OCI-LY7 (cell line): ENCODE results near the gene COL4A5. TPM values are rescaled to one million over a fixed set of nuclear protein-coding genes. Genes with fewer than 3 reads are reported as not detected.

Experiments
- BruUV-seq: library from RNA; stranded (reverse); fragments of 400-500 nt; replicated peaks from 2 replicates; lab custom pipeline; 2021; lab: Mats Ljungman, UMichigan
- CTCF ChIA-PET: fragments of 300-600 bp; sonication (Branson Sonifier 250); formaldehyde crosslinking; loops from one replicate; lab custom pipeline; 2022; ENCODE audit warnings: antibody characterized with exemption; ENCODE audit not compliant: unreplicated experiment; lab: Charles Lee
- POLR2A ChIA-PET: fragments of 300-600 bp; sonication (Branson Sonifier 250); formaldehyde crosslinking; loops from one replicate; lab custom pipeline; 2022; ENCODE audit warnings: antibody characterized with exemption; lab: Charles Lee
- DNase-seq: peaks from one replicate; pipeline ENCODE4 v3.0.0-alpha.2; 2015; ENCODE audit warnings: low spot score
- H2AFZ ChIP-seq: fragments of 200-600 bp; sonication (generic), shearing (Covaris generic); 2 replicates; pipeline ENCODE4 v1.6.1; 2014; ENCODE audit warnings: mild to moderate bottlenecking, antibody characterized with exemption, low read length, moderate library complexity
- H3K27ac ChIP-seq: fragments of 200-600 bp; sonication (generic); 2 replicates; pipeline ENCODE4 v1.5.1; 2014; ENCODE audit warnings: mixed run types, low read depth, mild to moderate bottlenecking, moderate library complexity, low read length, inconsistent platforms; ENCODE audit not compliant: poor library complexity, severe bottlenecking
- H3K36me3 ChIP-seq: fragments of 200-600 bp; sonication (generic); 2 replicates; pipeline ENCODE4 v1.6.1; 2014; ENCODE audit warnings: mild to moderate bottlenecking, antibody characterized with exemption, low read length, moderate library complexity, mixed read lengths; ENCODE audit not compliant: insufficient read depth
- H3K4me1 ChIP-seq: fragments of 200-600 bp; sonication (generic); 2 replicates; pipeline ENCODE4 v1.5.1; 2014; ENCODE audit warnings: mild to moderate bottlenecking, low read length; ENCODE audit not compliant: insufficient read depth, poor library complexity, severe bottlenecking
- H3K4me2 ChIP-seq: fragments of 200-600 bp; sonication (generic); 2 replicates; pipeline ENCODE4 v1.6.1; 2014; ENCODE audit warnings: mild to moderate bottlenecking, low read length
- H3K4me3 ChIP-seq: fragments of 200-600 bp; sonication (generic); 2 replicates; pipeline ENCODE4 v1.5.1; 2014; ENCODE audit warnings: mild to moderate bottlenecking, low read depth, low read length; ENCODE audit not compliant: poor library complexity, severe bottlenecking
- H3K79me2 ChIP-seq: fragments of 200-600 bp; sonication (generic); 2 replicates; pipeline ENCODE4 v1.6.1; 2016; ENCODE audit warnings: low read depth, mild to moderate bottlenecking, low read length, moderate library complexity, mixed read lengths; ENCODE audit not compliant: insufficient read depth
- H3K9me2 ChIP-seq: fragments of 200-600 bp; sonication (generic); 2 replicates; pipeline ENCODE4 v1.6.1; 2016; ENCODE audit warnings: mild to moderate bottlenecking, low read length, mixed read lengths; ENCODE audit not compliant: insufficient read depth
- H3K9me3 ChIP-seq: fragments of 200-600 bp; sonication (generic); 2 replicates; pipeline ENCODE4 v1.6.1; 2014; ENCODE audit warnings: mild to moderate bottlenecking, mixed run types, low read length, mixed read lengths
- H4K20me1 ChIP-seq: fragments of 200-600 bp; sonication (generic); 2 replicates; pipeline ENCODE4 v1.6.1; 2014; ENCODE audit warnings: mild to moderate bottlenecking, antibody characterized with exemption, low read length, moderate library complexity, mixed read lengths; ENCODE audit not compliant: insufficient read depth
- CTCF ChIP-seq: fragments of 200-600 bp; sonication (generic); conservative IDR thresholded peaks from 2 replicates; pipeline ENCODE4 v1.5.1; 2014; ENCODE audit warnings: mild to moderate bottlenecking, antibody characterized with exemption, low read length, moderate library complexity, mixed read lengths
- EZH2phosphoT487 ChIP-seq: fragments of 200-600 bp; sonication (generic); IDR thresholded peaks from 2 replicates; pipeline ENCODE4 v1.6.1; 2018; ENCODE audit warnings: low read depth, borderline replicate concordance, mild to moderate bottlenecking, mixed run types, antibody characterized with exemption, low read length, moderate library complexity, mixed read lengths
- intact Hi-C: fragments of 100-400 bp; cut with micrococcal nuclease; formaldehyde crosslinking; loops from one replicate; pipeline ENCODE4 v1.10.0; 2022; ENCODE audit not compliant: unreplicated experiment
- small RNA-seq: library from RNA; depleted of rRNA; stranded (forward); fragments of <200 nt; gene quantifications from one replicate; pipeline ENCODE3, GENCODE V24; 2014
- total RNA-seq, 2 experiments: library from RNA; depleted of rRNA in 1 of 2; stranded (reverse); fragments of >200 nt in 1 of 2; shearing (Covaris generic) in 1 of 2; gene quantifications; 2 replicates each; pipeline ENCODE4 v1.2.3, GENCODE V29; 2014 to 2022

The COL4A5 gene
- total RNA-seq, 2 experiments from 2014 or later = not detected

GRCh38 chrX:108737754-108738153, 298.1 kb downstream of the COL4A5 start:
- Histone ChIP-seq H3K27ac (no peak overlapping the region), H3K4me3 (no peak overlapping the region), H3K9me3 (no peaks in the 10 kb centered on the region), H3K79me2 (no peaks in the 10 kb centered on the region), H3K4me2 (no peak overlapping the region), H2AFZ (no peak overlapping the region), H3K36me3 (no peaks in the 10 kb centered on the region), H4K20me1 (no peaks in the 10 kb centered on the region), H3K4me1 (no peaks in the 10 kb centered on the region), H3K9me2 (no peaks in the 10 kb centered on the region)
- no TSS peak for BruUV-seq
- ChIA-PET CTCF (no interaction called here), POLR2A (no interaction called here)
- no peak for TF ChIP-seq EZH2phosphoT487
- no peak for TF ChIP-seq CTCF
- DNase-seq = no peak
- intact Hi-C loops = no loop called here

GRCh38 chrX:108740299-108740774, 300.7 kb downstream of the COL4A5 start:
- intact Hi-C loops = no loop called here
- no peaks in the 10 kb centered on the region for H3K4me1 ChIP-seq
- ChIA-PET POLR2A (no interaction called here), CTCF (no interaction called here)
- BruUV-seq = no TSS peak
- no peak overlapping the region for H3K27ac ChIP-seq
- H3K36me3 ChIP-seq = no peaks in the 10 kb centered on the region
- H2AFZ ChIP-seq = no peak overlapping the region
- TF ChIP-seq EZH2phosphoT487 (no peak), CTCF (no peak)
- H3K79me2 ChIP-seq = no peaks in the 10 kb centered on the region
- H4K20me1 ChIP-seq = no peaks in the 10 kb centered on the region
- no peaks in the 10 kb centered on the region for H3K9me3 ChIP-seq
- no peak overlapping the region for H3K4me2 ChIP-seq
- no peak for DNase-seq
- H3K9me2 ChIP-seq = no peaks in the 10 kb centered on the region
- H3K4me3 ChIP-seq = no peak overlapping the region

Small RNA genes within 50 kb of the gene (small RNA-seq; reads per million reads assigned to genes)
- not detected for gene RF00019

Other genes with a start within 250 kb of the COL4A5 start
- gene COL4A6, start 1.4 kb upstream of the COL4A5 start, total RNA-seq (2014; rRNA removed; shearing (Covaris generic)) = 0.08 TPM in 1 of 2 replicates, not detected in the other
- not detected in 2 replicates for gene COL4A6, start 1.4 kb upstream of the COL4A5 start, total RNA-seq (2022)